T1000 (cell line): ENCODE data around the gene CALML5.

Experiments
- DNase-seq: peaks from one replicate; lab custom pipeline; 2025; ENCODE audit warnings: mixed read lengths; lab: John Stamatoyannopoulos, UW

The CALML5 gene

GRCh38 chr10:5462841-5463293, 36.5 kb downstream of the CALML5 start:
- no peak for DNase-seq

DNA sequence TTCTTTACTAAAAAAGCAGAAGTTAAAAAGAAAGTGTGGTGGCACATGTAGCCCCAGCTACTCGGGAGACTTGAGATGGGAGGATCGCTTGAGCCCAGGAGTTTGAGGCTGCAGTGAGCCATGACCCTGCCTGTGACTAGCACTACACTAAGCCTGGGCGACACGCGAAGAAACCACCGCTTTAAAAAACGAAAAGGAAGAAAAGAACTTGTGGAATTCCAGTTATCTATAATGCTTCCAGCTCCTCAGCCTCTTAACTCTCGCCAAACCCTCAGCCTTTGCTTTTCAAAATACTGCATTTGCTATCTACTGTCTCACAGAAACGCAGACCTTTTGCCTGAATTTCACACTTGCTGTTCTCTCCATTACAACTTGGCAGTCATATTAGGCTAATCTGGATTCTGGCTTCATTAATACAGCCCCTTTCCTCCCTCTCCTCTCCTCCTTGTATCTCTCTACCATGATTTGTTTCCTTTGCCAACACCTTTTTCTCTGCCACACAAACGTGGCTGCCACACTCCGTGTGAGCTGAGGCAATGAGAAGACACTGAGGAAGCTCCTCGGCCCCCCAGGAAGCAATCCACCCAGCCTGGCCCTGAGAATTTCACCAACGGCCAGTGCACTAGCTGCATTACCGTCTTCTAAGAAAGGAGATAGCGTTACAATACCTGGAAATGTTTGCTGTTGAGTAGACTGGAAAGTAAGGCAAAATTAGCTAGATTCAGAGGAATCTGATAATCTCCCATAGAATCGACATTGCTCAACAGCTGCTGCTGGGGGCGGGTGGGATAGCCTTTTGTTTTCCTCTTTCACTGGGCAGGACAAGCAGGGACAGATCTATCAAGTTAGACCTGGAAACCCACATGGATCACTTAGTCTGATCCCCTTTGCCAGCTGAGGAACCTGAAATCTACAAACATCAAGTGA, 37.2 kb downstream of the CALML5 start:
- DNase-seq: no peak

GRCh38 chr10:5461203-5461588, 38.2 kb downstream of the CALML5 start:
- no peak for DNase-seq

GRCh38 chr10:5460468-5461202, 38.7 kb downstream of the CALML5 start:
- no peak for DNase-seq

- DNase-seq: no peak
Observed at GRCh38 chr10:5458949-5459747, 40.2 kb downstream of the CALML5 start.

DNA sequence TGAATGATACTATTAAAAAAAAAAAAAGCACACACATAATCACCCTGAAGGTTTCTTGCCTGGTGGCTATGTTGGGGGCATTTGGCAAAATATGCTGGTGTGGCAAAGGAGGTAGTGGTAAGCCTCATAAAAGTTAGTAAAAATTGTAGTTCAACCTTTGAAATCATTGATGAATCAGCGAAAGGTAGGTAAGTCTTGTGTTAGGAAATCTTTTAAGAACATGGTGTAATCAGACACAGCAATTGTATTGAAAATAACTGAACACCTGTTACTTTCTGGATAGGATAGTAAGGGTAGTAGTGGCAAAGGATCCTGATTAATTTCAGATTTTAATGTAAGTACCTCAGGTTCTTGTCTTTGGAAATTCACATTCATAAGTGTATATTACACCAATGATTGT, 40.9 kb downstream of the CALML5 start:
- DNase-seq: no peak

DNA sequence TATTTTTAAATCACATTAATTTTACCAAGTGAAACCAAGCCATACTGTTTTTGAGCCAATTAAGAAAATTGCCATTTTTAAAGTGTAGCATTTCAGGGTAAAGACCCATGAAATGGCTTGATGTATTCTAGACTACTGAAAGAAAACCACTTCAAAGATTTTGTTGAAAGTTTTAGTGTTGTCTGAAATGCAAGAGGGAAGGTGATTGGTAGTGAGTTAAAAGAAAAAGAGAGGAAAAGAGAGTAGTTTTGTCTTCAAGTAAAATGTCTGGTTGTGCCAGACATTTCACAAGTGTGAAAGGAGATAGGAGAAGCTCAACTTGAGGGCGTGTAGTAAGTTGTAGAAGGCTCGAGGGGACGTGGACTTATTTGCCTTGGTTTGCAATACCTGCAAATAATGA, 41.6 kb downstream of the CALML5 start:
- no peak for DNase-seq

- no peak for DNase-seq
Observed at GRCh38 chr10:5456563-5456962, 42.8 kb downstream of the CALML5 start.

DNA sequence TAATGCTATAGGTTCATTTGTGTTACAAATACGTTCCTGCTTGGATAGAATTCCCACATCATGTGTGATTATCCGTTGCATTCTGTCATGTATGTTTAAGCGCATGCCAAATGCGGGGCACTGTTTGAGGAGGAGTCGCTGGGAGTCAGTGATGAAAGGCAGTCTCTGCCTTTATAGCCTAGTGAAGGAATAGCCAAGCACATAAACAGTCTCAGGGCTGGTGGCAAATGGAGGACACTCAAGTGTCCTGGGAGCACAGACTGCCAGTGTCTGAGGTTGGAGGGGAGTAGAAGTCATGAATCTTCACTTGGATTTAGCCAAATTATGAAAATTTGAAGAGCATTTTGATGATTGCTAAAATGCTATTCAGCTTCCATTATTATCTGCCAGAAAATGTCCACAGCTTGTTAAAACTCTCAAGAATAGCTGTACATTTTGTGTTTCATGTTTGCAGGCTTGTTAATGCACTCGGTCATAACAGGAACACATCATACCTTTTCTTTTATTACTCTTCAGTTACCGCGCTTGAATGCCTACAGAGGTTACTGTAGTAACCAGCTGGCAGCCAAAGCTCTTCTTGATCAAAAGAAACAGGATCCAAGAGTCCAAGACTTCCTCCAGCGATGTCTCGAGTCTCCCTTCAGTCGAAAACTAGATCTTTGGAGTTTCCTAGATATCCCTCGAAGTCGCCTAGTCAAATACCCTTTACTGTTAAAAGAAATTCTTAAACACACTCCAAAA, 45.5 kb downstream of the CALML5 start:
- DNase-seq: no peak

DNA sequence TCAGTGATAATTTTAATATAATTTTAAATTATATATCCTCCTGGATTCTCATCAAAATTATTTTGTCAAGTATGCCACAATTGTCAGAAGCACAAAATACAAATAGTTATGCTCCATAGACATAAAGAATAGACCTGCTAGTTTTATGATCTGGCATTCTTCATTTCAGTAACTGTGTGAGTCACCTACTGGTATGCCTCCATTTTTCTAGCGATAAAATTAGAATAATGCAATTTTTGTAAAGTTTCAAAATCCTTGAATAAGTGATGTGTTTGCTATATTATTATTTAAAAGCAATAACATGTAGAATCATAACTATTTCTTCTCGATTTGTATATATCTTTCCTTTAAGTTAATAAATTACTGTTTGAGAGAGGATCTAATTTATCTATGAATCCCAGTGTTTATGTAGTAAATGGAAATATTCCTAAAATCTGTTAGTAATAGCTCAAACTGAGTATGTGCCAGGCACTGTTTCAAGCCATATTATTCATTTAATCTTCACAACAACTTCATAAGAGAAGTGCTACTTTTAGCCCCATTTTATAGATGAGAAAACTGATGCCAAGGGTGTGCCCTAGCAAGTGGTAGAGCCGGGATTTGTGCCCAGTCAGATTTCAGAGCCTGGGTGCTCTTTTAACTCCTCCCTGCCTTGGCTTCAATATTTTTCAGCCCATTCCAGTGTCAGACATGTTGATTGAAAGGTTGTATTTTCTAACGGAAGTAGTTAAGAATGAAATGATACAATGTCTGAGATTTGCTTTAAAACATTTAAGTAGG, 48.6 kb downstream of the CALML5 start:
- DNase-seq: no peak

DNA sequence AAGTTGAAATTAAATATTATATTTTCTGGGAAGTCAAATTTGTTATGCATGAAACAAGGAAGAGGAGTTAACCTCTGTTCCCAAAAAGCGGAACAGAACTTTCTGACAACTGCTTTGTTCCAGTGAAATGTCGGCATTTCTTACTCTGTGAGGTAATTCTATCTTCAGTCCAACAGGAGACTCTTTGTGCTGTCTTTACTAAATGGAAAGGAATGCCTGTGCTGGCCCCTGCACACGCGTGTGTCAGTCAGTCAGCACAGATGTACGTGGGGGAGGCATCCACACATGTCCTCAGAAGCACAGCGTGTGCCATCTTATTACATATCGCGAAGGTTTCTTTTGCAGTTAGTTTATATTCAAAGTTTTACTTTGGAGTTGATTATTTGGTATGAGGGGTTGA, 49.5 kb downstream of the CALML5 start:
- DNase-seq: no peak

DNA sequence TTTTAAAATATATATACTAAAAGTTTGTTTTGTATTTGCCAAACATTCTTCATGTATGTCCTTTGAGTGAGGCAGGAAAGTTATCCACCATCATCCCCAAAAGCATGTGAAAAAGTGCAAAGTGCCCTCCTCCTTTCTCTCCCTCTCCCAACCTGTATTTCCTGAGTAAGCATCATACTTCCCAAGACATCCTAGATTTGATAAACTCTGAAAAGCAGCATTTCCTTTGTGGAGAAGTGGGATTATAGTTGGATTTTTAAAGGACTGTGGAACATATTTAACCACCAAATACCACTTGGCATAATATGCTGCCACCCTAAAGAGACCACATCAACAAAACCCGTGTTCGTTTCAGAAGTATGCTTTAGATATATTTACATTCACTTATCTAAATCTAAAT, 50.1 kb downstream of the CALML5 start:
- DNase-seq: no peak
